Naive B cell (primary cell): Measurements from ENCODE around the gene PSD4. TPM values are rescaled to one million over a fixed set of nuclear protein-coding genes. Genes with fewer than 3 reads are reported as not detected.

ENCODE experiments used
- ATAC-seq, 2 donors: fragments of 150-1000 bp; cut with Tn5 transposase; 2 replicates each; pipeline ENCODE4 v1.10.0; 2021; ENCODE audit warnings: low read depth in 2 of 2, mild to moderate bottlenecking in 2 of 2, moderate library complexity in 2 of 2
- DNase-seq: peaks from one replicate; pipeline ENCODE4 v3.0.0; 2022
- H3K27ac Mint-ChIP-seq, 6 donors: one replicate each; pipeline ENCODE4 v1.8.0; 2020 to 2022; ENCODE audit warnings: mild to moderate bottlenecking in 6 of 6, mixed read lengths in 6 of 6, moderate library complexity in 5 of 6, inconsistent platforms in 2 of 6
- H3K27me3 Mint-ChIP-seq, 3 donors: one replicate each; pipeline ENCODE4 v1.8.0; 2021 to 2022; ENCODE audit warnings: mixed read lengths in 3 of 3, mild to moderate bottlenecking in 1 of 3
- H3K36me3 Mint-ChIP-seq, 2 donors: one replicate each; pipeline ENCODE4 v1.8.0; 2020 to 2022; ENCODE audit warnings: mixed read lengths in 2 of 2, inconsistent platforms in 1 of 2, mild to moderate bottlenecking in 1 of 2
- H3K4me1 Mint-ChIP-seq, 3 donors: one replicate each; pipeline ENCODE4 v1.8.0; 2020 to 2022; ENCODE audit warnings: mixed read lengths in 3 of 3, inconsistent platforms in 1 of 3, mild to moderate bottlenecking in 1 of 3, moderate library complexity in 1 of 3
- H3K4me3 Mint-ChIP-seq, 8 donors: one replicate each; pipeline ENCODE4 v1.8.0; 2020 to 2022; ENCODE audit warnings: mild to moderate bottlenecking in 8 of 8, mixed read lengths in 8 of 8, moderate library complexity in 8 of 8, inconsistent platforms in 2 of 8
- H3K9me3 Mint-ChIP-seq, 7 donors: one replicate each; pipeline ENCODE4 v1.8.0; 2020 to 2022; ENCODE audit warnings: mixed read lengths in 7 of 7, mild to moderate bottlenecking in 5 of 7, inconsistent platforms in 2 of 7, moderate library complexity in 1 of 7
- polyA plus RNA-seq, 6 donors: library from polyadenylated mRNA; unstranded; fragments of 300-500 nt; fragmentation: Illumina TruSeq; gene quantifications; one replicate each; pipeline ENCODE4 v1.2.3, GENCODE V29; 2021; ENCODE audit warnings: low read depth in 6 of 6

Gene PSD4
- polyA plus RNA-seq, 6 donors from 2014 or later, result 16.2 to 47.5 (median 29.1) TPM

DNA sequence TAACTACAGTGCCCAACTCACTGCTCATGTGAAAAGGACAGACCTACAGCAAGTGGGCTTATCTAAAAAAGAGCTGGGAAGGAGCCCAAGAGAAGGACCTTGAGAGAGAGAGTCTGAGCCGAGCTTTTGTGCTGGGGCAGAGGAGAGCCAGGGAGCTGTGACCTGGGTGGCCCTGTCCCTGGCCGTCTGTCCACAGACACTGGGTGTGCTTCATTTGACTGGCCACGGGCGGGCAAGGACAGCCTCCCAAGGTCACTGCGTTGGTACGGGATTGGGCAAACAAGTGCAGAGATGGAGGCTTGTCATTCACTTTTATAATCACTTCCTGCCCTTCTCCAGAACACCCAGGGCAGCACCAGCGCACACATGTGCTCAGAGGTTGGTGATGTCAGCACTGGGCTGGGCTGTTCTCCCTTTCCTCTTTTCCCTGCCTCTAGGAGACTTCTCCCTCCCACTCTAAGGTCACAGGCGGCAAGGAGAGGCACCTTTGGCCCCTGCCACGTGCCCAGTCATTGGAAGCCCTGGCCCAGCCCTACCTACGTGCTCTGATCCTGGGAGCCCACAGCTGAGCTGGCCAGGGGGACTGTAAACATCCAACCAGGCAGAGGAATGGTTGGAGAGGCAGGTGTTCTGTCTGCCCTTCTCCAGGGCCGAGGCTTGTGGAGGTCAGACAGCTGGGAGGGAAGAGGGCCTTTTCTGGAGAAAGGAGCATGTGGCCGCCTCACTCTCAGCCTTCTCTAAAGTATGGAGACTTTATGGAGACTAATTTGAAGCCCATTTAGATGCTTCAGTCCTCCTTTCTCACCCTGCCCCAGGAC lies 6.4 kb upstream of the PSD4 start:
- Mint-ChIP-seq H3K27ac (peak overlapping the region; percentile 18 to 83 (median 66)), H3K4me1 (peaks cover 45 to 68% (median 63%) of the 10 kb centered on the region in 3 donors), H3K9me3 (no peaks in the 10 kb centered on the region), H3K27me3 (no peaks in the 10 kb centered on the region), H3K36me3 (peaks cover 0 to 8% of the 10 kb centered on the region in 2 donors), H3K4me3 (no peak overlapping the region)
- ATAC-seq, result no peak
- no peak for DNase-seq

DNA sequence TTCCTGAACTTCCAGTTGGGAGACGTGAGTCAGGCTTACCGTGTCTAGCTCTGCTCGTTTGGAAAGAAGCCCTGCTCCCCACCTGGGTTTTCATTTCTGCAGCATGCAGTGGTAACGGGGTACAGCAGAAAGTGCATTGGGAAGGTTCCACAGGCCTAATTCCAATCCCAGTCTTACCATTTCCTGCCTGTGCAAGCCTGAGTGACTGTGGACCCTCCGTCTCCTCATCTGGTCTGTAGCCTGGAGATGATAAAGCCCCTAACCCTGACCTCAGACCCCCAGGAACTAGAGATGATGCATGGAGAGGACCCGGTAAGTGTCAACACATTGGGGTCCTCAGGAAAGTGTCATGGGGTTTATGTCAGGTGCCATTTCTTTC lies 5.8 kb upstream of the PSD4 start:
- DNase-seq (no peak), ATAC-seq (no peak)
- Mint-ChIP-seq H3K27ac (peak overlapping the region in 4 of 6 donors; percentile 33 to 82 (median 72)), H3K4me1 (peaks cover 51 to 68% (median 64%) of the 10 kb centered on the region in 3 donors), H3K9me3 (no peaks in the 10 kb centered on the region), H3K36me3 (peaks cover 0 to 5% of the 10 kb centered on the region in 2 donors), H3K4me3 (peak overlapping the region in 3 of 8 donors; percentile 8 to 53 (median 36)), H3K27me3 (no peaks in the 10 kb centered on the region)

DNA sequence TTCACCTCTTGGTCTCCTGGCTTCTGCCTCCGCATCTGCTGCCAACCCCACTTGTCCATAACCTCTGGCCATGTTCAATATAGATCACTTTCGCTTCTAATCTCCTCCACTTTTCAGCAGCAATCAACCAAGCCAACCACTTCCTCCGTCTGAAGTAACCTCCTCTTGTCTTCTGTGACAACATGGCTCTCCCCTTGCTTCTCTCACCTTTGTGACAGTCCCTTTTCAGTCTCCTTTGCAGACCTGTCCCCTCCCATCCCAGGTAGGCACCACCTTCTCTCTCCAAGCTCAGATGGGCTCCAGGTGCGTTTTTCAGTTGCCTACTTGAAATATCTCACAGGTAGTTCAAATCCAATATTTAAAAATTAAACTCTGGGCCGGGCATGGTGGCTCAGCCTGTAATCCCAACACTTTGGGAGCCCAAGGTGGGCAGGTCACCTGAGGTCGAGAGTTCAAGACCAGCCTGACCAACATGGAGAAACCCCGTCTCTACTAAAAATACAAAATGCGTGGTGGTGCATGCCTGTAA lies 4.7 kb upstream of the PSD4 start:
- Mint-ChIP-seq H3K27me3 (no peaks in the 10 kb centered on the region), H3K9me3 (no peaks in the 10 kb centered on the region), H3K4me3 (peak overlapping the region in 7 of 8 donors; percentile 10 to 77 (median 58)), H3K36me3 (peaks cover 0 to 4% of the 10 kb centered on the region in 2 donors), H3K4me1 (peaks cover 61 to 77% (median 73%) of the 10 kb centered on the region in 3 donors), H3K27ac (peak overlapping the region; percentile 73 to 92 (median 83))
- ATAC-seq (peak; percentile 71 to 72), DNase-seq (peak; percentile 56)

DNA sequence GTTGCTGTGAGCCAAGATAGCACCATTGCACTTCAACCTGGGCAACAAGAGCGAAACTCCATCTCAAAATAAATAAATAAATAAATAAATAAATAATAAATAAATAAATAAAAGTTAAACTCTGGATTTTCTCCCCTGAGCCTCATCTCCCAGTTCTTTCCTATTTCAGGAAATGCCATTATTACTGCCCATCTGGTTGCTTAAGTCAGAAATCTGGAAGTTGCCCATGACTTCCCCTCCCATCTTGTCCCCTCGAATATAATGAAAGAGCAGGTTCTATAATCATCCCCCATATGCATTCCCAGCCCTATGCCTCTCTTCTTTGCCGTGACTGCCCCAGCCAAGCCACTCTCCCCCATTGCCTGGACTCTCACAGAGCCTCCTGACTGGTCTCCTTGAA lies 4.2 kb upstream of the PSD4 start:
- DNase-seq (no peak), ATAC-seq (no peak)
- Mint-ChIP-seq H3K27ac (peak overlapping the region in 5 of 6 donors; percentile 71 to 87 (median 78)), H3K4me1 (peaks cover 61 to 77% (median 70%) of the 10 kb centered on the region in 3 donors), H3K27me3 (no peaks in the 10 kb centered on the region), H3K36me3 (peaks cover 0 to 4% of the 10 kb centered on the region in 2 donors), H3K9me3 (no peaks in the 10 kb centered on the region), H3K4me3 (peak overlapping the region in 6 of 8 donors; percentile 5 to 77 (median 50))

DNA sequence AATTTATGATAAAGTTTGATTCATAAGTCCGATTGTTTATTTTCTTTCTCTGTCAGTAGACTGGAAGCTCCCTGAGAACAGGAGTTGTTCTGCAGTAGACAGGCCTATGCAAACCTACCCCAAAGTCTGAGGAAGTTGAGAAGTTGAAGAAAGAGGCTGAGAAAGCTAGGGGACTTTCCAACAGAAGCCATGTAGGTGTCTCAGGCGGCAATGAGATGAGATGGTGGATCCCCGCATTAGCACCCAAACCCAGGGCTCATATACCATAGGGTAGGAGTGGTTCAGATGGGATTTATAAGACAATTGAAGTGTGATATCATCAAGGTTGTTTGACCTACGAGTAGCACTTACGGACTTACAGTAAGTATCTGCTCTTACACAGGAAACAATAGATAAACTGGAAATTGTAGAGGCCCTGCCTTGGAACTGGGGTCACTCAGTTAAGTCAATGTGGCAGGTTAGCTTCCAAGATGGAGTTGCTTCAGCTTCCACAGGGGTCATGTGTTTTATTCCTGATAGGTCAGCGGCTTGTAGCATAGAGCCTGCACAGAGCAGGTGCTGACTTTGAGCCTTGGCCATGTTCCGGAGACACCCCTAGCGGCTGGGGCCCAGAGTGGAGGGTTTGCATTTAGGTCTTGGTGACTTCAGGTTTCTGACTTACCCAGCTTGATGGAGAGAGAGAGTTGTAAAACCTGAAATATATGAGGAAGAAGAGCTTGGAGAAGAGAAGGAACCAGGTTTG lies 2.3 kb upstream of the PSD4 start:
- Mint-ChIP-seq H3K9me3 (peaks cover 0 to 4% (median 0%) of the 10 kb centered on the region in 7 donors), H3K27ac (peak overlapping the region; percentile 33 to 99 (median 93)), H3K27me3 (no peaks in the 10 kb centered on the region), H3K4me1 (peaks cover 69 to 89% (median 84%) of the 10 kb centered on the region in 3 donors), H3K36me3 (peaks cover 7 to 8% of the 10 kb centered on the region in 2 donors), H3K4me3 (peak overlapping the region; percentile 41 to 92 (median 62))
- ATAC-seq (no peak), DNase-seq (no peak)

DNA sequence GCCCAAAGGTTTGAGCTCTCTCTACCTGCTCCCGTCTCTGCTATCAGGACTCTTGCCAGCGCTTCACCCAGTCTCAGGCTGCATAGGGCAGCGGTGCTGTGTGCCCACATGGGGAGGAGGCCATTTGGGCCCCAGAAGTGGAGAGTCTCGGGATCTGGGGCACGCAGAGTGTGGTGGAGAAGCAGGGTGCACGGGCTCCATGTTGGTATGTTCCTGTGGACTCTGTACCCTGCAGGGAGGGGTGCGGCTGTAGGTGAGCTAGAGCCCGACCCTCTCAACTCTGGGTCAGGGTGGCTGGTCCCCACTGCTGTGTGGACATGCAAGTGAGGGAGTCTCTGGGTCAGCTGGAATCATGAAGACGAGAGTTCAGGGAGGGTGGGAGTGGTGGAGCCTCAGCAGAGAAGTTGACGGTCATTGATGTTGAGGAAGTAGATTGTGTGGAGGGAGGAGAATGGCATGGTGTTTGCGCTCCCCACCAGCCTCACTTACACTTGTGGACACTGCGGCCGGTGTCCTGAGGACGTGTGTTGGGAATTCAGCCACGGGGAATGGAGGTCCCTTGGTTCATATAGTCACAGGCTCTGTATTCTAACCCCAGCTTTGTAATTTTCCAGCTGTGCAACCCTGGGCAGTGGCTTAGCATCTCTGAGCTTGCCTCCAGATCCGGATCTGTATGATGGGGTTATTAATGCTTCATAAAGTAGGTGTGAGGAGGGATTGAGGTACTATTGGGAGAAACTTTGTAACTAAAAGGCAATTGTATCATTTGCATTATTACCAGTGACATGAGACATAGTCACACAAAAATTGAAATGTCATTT lies 840 bp upstream of the PSD4 start:
- H3K36me3 Mint-ChIP-seq, result peaks cover 7 to 8% of the 10 kb centered on the region in 2 donors
- H3K4me3 Mint-ChIP-seq, result peak overlapping the region; percentile 80 to 98 (median 91)
- DNase-seq (no peak), ATAC-seq (no peak)
- peaks cover 0 to 4% (median 0%) of the 10 kb centered on the region in 7 donors for H3K9me3 Mint-ChIP-seq
- peak overlapping the region; percentile 55 to 99 (median 96) for H3K27ac Mint-ChIP-seq
- no peaks in the 10 kb centered on the region for H3K27me3 Mint-ChIP-seq
- peaks cover 75 to 87% (median 87%) of the 10 kb centered on the region in 3 donors for H3K4me1 Mint-ChIP-seq

DNA sequence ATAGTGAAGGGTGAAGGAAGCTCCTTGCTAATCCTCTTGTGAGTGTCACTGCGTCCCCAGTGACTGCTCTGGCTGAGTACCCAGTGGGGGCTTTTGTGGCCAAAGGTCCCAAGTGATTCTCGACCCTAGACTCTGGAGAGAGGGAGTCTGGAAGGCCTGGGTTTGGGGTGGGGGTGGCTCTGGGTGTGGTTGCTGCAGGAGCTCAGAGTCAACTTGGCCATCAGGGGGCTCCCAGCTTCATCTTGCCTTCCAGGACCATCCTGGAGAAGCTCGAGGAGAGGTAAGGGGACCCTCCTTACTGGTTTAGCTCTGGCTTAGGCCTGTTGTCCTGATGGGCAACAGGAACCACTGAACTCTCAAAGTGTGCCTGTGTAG lies 592 bp downstream of the PSD4 start:
- peaks cover 7 to 8% of the 10 kb centered on the region in 2 donors for H3K36me3 Mint-ChIP-seq
- ATAC-seq, result no peak
- peaks cover 75 to 87% (median 87%) of the 10 kb centered on the region in 3 donors for H3K4me1 Mint-ChIP-seq
- peak overlapping the region; percentile 84 to 99 (median 96) for H3K27ac Mint-ChIP-seq
- peaks cover 0 to 4% (median 0%) of the 10 kb centered on the region in 7 donors for H3K9me3 Mint-ChIP-seq
- no peaks in the 10 kb centered on the region for H3K27me3 Mint-ChIP-seq
- DNase-seq, result no peak
- peak overlapping the region; percentile 80 to 98 (median 91) for H3K4me3 Mint-ChIP-seq

DNA sequence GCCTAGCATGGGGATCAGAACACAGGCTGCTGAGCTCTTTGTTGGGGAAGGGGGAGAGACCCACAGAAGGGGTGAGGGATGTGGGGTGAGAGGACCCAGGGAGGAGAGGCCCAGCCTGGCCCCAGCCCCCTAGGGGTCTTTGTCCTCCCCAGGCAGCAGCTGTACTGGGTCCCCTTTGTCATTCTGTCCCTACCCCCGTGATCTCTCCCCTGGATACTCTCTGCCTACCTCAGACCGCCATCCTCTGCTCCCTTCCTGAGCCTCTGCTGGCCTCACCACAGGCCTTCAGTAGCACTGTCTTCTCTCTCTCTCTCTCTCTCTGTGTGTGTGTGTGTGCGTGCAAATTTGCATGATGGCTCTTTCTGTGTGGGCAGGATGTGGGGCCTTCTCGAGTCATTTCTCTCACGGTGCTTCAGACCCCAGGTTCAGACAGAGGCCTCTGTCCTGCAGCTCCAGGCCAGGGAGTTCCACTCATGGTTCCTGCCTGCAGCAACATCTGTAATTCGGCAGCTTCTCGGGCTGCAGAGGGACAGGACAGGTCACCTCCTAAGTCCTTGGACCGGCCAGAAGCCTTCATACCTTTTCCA lies 1.4 kb downstream of the PSD4 start:
- peak overlapping the region; percentile 80 to 98 (median 91) for H3K4me3 Mint-ChIP-seq

DNA sequence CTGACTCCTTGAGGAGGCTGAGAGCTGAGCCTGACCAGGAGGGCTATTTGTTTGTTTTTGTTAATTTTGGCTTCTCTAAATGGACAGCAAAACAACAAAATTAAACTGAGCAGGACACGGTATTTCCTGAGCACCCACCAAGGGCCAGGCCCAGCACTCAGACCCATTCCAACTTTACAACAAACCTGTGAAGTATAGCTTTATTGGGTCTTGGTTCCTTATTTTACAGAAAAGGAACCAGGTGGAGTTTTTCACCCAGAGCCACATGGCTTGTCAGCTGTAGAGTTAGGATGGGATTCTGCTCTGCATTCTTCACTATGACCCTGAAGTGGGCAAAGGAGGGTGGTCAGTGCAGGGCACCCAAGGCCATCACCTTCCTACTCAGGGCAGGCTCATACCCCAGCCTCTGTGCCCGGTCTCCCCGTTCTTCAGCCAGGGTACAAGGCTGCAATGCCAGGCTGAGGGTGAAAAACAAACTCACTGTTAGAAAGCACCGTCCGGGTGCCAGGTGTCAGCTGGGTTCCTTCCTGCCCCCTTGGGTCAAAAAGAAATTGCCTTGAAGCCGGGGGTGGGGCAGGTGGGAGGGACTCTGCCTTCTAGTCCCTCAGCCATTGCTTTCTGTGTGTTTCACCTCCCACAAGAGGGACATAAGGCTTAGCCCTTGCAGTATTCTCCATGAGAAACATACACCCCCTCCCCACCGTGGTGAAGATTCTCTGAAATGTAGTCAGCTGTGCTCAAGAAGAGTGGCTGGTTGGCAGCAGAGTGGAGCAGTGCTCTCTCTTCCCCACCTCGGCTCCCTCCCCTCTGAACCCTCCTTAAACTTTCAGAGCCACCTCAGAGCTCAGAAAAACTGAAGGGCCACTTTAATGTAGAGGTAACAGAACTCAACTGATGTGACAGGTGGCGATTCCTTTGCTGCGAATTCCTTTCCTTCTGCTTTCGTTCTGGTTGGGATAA lies 2.2 kb downstream of the PSD4 start:
- Mint-ChIP-seq H3K9me3 (peaks cover 0 to 4% (median 0%) of the 10 kb centered on the region in 7 donors), H3K4me3 (peak overlapping the region; percentile 80 to 98 (median 91)), H3K4me1 (peaks cover 80 to 94% (median 93%) of the 10 kb centered on the region in 3 donors), H3K27ac (peak overlapping the region; percentile 84 to 99 (median 96)), H3K27me3 (no peaks in the 10 kb centered on the region), H3K36me3 (peaks cover 7 to 8% of the 10 kb centered on the region in 2 donors)
- peak; percentile 67 to 68 for ATAC-seq
- peak; percentile 78 for DNase-seq

More for the DNA sequence above, 1.4 kb downstream of the PSD4 start:
- Mint-ChIP-seq H3K36me3 (peaks cover 7 to 8% of the 10 kb centered on the region in 2 donors), H3K27me3 (no peaks in the 10 kb centered on the region), H3K4me1 (peaks cover 73 to 88% (median 88%) of the 10 kb centered on the region in 3 donors), H3K9me3 (peaks cover 0 to 4% (median 0%) of the 10 kb centered on the region in 7 donors), H3K27ac (peak overlapping the region; percentile 84 to 99 (median 96))
- DNase-seq, result peak; percentile 80
- ATAC-seq, result peak; percentile 67 to 68

DNA sequence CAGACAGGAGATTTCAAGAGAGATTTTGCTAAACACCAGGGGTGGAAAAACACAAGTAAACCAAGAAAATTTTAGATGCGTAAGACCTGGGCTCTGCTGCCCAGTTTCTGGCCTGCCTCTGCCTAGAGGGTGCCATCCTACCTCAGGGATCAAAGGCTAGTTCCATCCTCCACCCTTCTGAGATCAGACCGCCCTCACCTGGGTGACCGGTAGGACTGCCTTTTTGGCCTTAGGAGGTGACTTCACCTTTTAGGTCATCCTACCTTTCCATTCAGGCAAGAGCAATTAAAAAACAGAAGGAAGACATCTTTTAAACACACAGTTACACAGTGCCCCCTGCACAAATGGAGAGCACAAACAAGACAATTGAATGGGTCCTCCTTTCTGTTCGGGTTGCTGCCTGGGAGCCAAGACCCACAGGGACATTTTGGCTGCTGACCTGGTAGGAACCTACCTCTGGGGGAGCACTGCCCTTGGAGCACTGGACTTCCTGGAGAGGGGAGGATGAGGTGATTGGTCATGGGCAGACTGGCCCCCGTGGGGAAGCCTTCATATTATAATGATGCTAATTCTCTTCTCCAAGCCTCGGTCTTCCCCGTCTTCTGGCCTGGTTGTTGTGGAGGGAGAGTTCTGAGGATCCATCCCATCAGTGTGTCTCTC lies 3.1 kb downstream of the PSD4 start:
- peaks cover 3 to 8% of the 10 kb centered on the region in 2 donors for H3K36me3 Mint-ChIP-seq

More for the DNA sequence above, 3.1 kb downstream of the PSD4 start:
- Mint-ChIP-seq H3K27me3 (no peaks in the 10 kb centered on the region), H3K4me1 (peaks cover 81 to 94% (median 93%) of the 10 kb centered on the region in 3 donors), H3K9me3 (peaks cover 0 to 4% (median 0%) of the 10 kb centered on the region in 7 donors), H3K4me3 (peak overlapping the region; percentile 80 to 98 (median 91)), H3K27ac (peak overlapping the region in 5 of 6 donors; percentile 64 to 99 (median 93))
- DNase-seq (no peak), ATAC-seq (no peak)
